H9 (cell line): ENCODE results near the gene ITPR1. TPM values are rescaled to one million over a fixed set of nuclear protein-coding genes. Genes with fewer than 3 reads are reported as not detected.

Experiments used
- DNase-seq: peaks from one replicate; pipeline ENCODE4 v3.0.0-alpha.2; 2017
- H2AFZ ChIP-seq: one replicate; pipeline ENCODE4 v1.6.1; 2013; ENCODE audit warnings: mild to moderate bottlenecking, low read length, control low read depth, moderate library complexity
- H2AK5ac ChIP-seq: 2 replicates; pipeline ENCODE4 v1.6.1; 2013; ENCODE audit warnings: low read length, control low read depth, mixed read lengths; ENCODE audit not compliant: insufficient read length
- H2BK120ac ChIP-seq: one replicate; pipeline ENCODE4 v1.6.1; 2013; ENCODE audit warnings: low read depth, mild to moderate bottlenecking, low read length, control low read depth, inconsistent platforms; ENCODE audit not compliant: poor library complexity, severe bottlenecking
- H2BK12ac ChIP-seq: 2 replicates; pipeline ENCODE4 v1.6.1; 2013; ENCODE audit warnings: low read length, control low read depth, mixed read lengths, low read depth; ENCODE audit not compliant: insufficient read length
- H2BK15ac ChIP-seq: 2 replicates; pipeline ENCODE4 v1.6.1; 2013; ENCODE audit warnings: low read depth, low read length, control low read depth
- H2BK20ac ChIP-seq: one replicate; pipeline ENCODE4 v1.6.1; 2013; ENCODE audit warnings: low read depth, mild to moderate bottlenecking, low read length, control low read depth, inconsistent platforms; ENCODE audit not compliant: poor library complexity, severe bottlenecking
- H2BK5ac ChIP-seq: 2 replicates; pipeline ENCODE4 v1.6.1; 2013; ENCODE audit warnings: low read length, control low read depth, mixed read lengths; ENCODE audit not compliant: insufficient read length
- H3K14ac ChIP-seq: 2 replicates; pipeline ENCODE4 v1.6.1; 2013; ENCODE audit warnings: low read length, control low read depth; ENCODE audit not compliant: insufficient read depth
- H3K18ac ChIP-seq: 2 replicates; pipeline ENCODE4 v1.6.1; 2013; ENCODE audit warnings: low read depth, mild to moderate bottlenecking, mixed read lengths, low read length, control low read depth; ENCODE audit not compliant: insufficient read length
- H3K23ac ChIP-seq: 2 replicates; pipeline ENCODE4 v1.6.1; 2013; ENCODE audit warnings: low read length, control low read depth, mixed read lengths, low read depth; ENCODE audit not compliant: insufficient read length
- H3K23me2 ChIP-seq: 2 replicates; pipeline ENCODE4 v1.6.1; 2013; ENCODE audit warnings: low read depth, mild to moderate bottlenecking, mixed read lengths, low read length, control low read depth; ENCODE audit not compliant: insufficient read length, poor library complexity, severe bottlenecking
- H3K27ac ChIP-seq: 2 replicates; pipeline ENCODE4 v1.5.1; 2013; ENCODE audit warnings: low read length, control low read depth, mixed read lengths, low read depth; ENCODE audit not compliant: insufficient read length
- H3K27me3 ChIP-seq: 2 replicates; pipeline ENCODE4 v1.6.1; 2013; ENCODE audit warnings: low read length, control low read depth, inconsistent platforms; ENCODE audit not compliant: insufficient read depth
- H3K4ac ChIP-seq: 2 replicates; pipeline ENCODE4 v1.6.1; 2013; ENCODE audit warnings: low read depth, mild to moderate bottlenecking, control low read depth, inconsistent platforms, low read length, moderate library complexity
- H3K4me1 ChIP-seq: 2 replicates; pipeline ENCODE4 v1.6.1; 2013; ENCODE audit warnings: low read length, control low read depth, inconsistent platforms; ENCODE audit not compliant: insufficient read depth
- H3K4me2 ChIP-seq: 2 replicates; pipeline ENCODE4 v1.6.1; 2013; ENCODE audit warnings: low read length, control low read depth, mixed read lengths; ENCODE audit not compliant: insufficient read length, insufficient read depth
- H3K56ac ChIP-seq: 2 replicates; pipeline ENCODE4 v1.6.1; 2013; ENCODE audit warnings: low read depth, mild to moderate bottlenecking, mixed read lengths, low read length, control low read depth; ENCODE audit not compliant: insufficient read length
- H3K79me1 ChIP-seq: 2 replicates; pipeline ENCODE4 v1.6.1; 2013; ENCODE audit warnings: low read depth, mild to moderate bottlenecking, moderate library complexity, low read length, control low read depth, inconsistent platforms; ENCODE audit not compliant: insufficient read depth, poor library complexity, severe bottlenecking
- H3K79me2 ChIP-seq: 2 replicates; pipeline ENCODE4 v1.6.1; 2013; ENCODE audit warnings: low read length, control low read depth, inconsistent platforms; ENCODE audit not compliant: insufficient read depth
- H3K9ac ChIP-seq: 2 replicates; pipeline ENCODE4 v1.6.1; 2013; ENCODE audit warnings: low read length, control low read depth, mixed read lengths; ENCODE audit not compliant: insufficient read length; ENCODE audit errors: extremely low read depth
- H3K9me3 ChIP-seq: one replicate; pipeline ENCODE4 v1.6.1; 2013; ENCODE audit warnings: low read depth, low read length, inconsistent platforms; ENCODE audit not compliant: control insufficient read depth
- H3T11ph ChIP-seq: one replicate; pipeline ENCODE4 v1.6.1; 2013; ENCODE audit warnings: mild to moderate bottlenecking, low read length, control low read depth, inconsistent platforms
- H4K20me1 ChIP-seq: one replicate; pipeline ENCODE4 v1.6.1; 2013; ENCODE audit not compliant: control insufficient read depth, insufficient read length, insufficient read depth
- H4K5ac ChIP-seq: 2 replicates; pipeline ENCODE4 v1.6.1; 2013; ENCODE audit warnings: low read depth, mild to moderate bottlenecking, mixed read lengths, low read length, control low read depth; ENCODE audit not compliant: insufficient read length
- H4K8ac ChIP-seq: replicated peaks from 2 replicates; pipeline ENCODE4 v1.6.1; 2013; ENCODE audit warnings: low read length, control low read depth, mixed read lengths, low read depth; ENCODE audit not compliant: insufficient read length
- H4K91ac ChIP-seq: 2 replicates; pipeline ENCODE4 v1.6.1; 2013; ENCODE audit warnings: low read depth, mild to moderate bottlenecking, moderate library complexity, mixed read lengths, low read length, control low read depth; ENCODE audit not compliant: insufficient read length
- H3K27ac Mint-ChIP-seq, 3 experiments: 2 replicates in 2 of 3; 3 replicates in 1 of 3; pipeline ENCODE4 v1.8.0; 2020 to 2021; ENCODE audit warnings: mixed read lengths in 3 of 3, mild to moderate bottlenecking in 1 of 3, moderate library complexity in 1 of 3
- H3K27me3 Mint-ChIP-seq: 2 replicates; pipeline ENCODE4 v1.8.0; 2021; ENCODE audit warnings: low read depth, mild to moderate bottlenecking, moderate library complexity, mixed read lengths
- H3K36me3 Mint-ChIP-seq, 3 experiments: 2 replicates in 2 of 3; 3 replicates in 1 of 3; pipeline ENCODE4 v1.8.0; 2020 to 2021; ENCODE audit warnings: low read depth in 3 of 3, mixed read lengths in 3 of 3; ENCODE audit not compliant: insufficient read depth in 1 of 3
- H3K4me1 Mint-ChIP-seq, 2 experiments: 2 replicates each; pipeline ENCODE4 v1.8.0; 2020; ENCODE audit warnings: mixed read lengths in 2 of 2
- H3K4me3 Mint-ChIP-seq, 2 experiments: 2 replicates in 1 of 2; 3 replicates in 1 of 2; pipeline ENCODE4 v1.8.0; 2020 to 2021; ENCODE audit warnings: mild to moderate bottlenecking in 2 of 2, mixed read lengths in 2 of 2, moderate library complexity in 1 of 2
- H3K9me3 Mint-ChIP-seq, 2 experiments: 2 replicates in 1 of 2; 3 replicates in 1 of 2; pipeline ENCODE4 v1.8.0; 2020; ENCODE audit warnings: mild to moderate bottlenecking in 2 of 2, mixed read lengths in 2 of 2, moderate library complexity in 1 of 2
- CTCF ChIP-seq: fragments of 200-600 bp; sonication (generic); conservative IDR thresholded peaks from 3 replicates; pipeline ENCODE4 v1.8.0; 2021; ENCODE audit warnings: antibody characterized with exemption, mild to moderate bottlenecking
- WGBS: extraction: QIAGEN DNeasy Blood & Tissue Kit; methylation state at CpG from one replicate; pipeline ENCODE4 v1.1.7; 2013; ENCODE audit warnings: missing lambda C conversion rate, low lambda C conversion rate, mixed read lengths; ENCODE audit not compliant: insufficient read length; ENCODE audit errors: extremely low coverage; 5-methylcytosine and 5-hydroxymethylcytosine counted together
- total RNA-seq: library from RNA; stranded (reverse); gene quantifications from 2 replicates; pipeline ENCODE4 v1.2.1, GENCODE V29; 2021

The ITPR1 gene
- total RNA-seq, 1 experiment from 2014 or later = 4.2 TPM

GRCh38 chr3:4695846-4696245, 202.7 kb downstream of the ITPR1 start:
- no peak overlapping the region for H3K4me3 Mint-ChIP-seq
- no peak for DNase-seq
- H2AFZ ChIP-seq = no peak overlapping the region
- no peak overlapping the region for H3K18ac ChIP-seq
- no peaks in the 10 kb centered on the region for H4K20me1 ChIP-seq
- H2BK120ac ChIP-seq = no peak overlapping the region
- H3K4ac ChIP-seq = no peak overlapping the region
- H2AK5ac ChIP-seq = no peak overlapping the region
- H2BK15ac ChIP-seq = no peak overlapping the region
- no peak overlapping the region for H2BK5ac ChIP-seq
- TF ChIP-seq CTCF = no peak
- no CpG with 5 or more reads among the region's 2 CpGs for WGBS
- H3K9me3 Mint-ChIP-seq = no peaks in the 10 kb centered on the region
- H3K23ac ChIP-seq = no peak overlapping the region
- H4K5ac ChIP-seq = no peak overlapping the region
- no peak overlapping the region for H3K14ac ChIP-seq
- H3K79me2 ChIP-seq = no peaks in the 10 kb centered on the region
- peaks cover 0 to 5% (median 0%) of the 10 kb centered on the region in 3 experiments; a peak in 2 of 7 replicates for H3K36me3 Mint-ChIP-seq
- no peaks in the 10 kb centered on the region for H3K9me3 ChIP-seq
- H3K27ac ChIP-seq = no peak overlapping the region
- H3K56ac ChIP-seq = no peak overlapping the region
- no peak overlapping the region for H2BK20ac ChIP-seq
- no peaks in the 10 kb centered on the region for H3K27me3 ChIP-seq
- H3K79me1 ChIP-seq = no peaks in the 10 kb centered on the region
- peaks cover 15% of the 10 kb centered on the region in 2 experiments for H3K4me1 Mint-ChIP-seq
- H3K27me3 Mint-ChIP-seq = no peaks in the 10 kb centered on the region; the same call in 1 of the 2 replicates
- no peak overlapping the region for H3K27ac Mint-ChIP-seq
- no peak overlapping the region for H3K9ac ChIP-seq
- no peak overlapping the region for H3K4me2 ChIP-seq
- no peak overlapping the region for H4K8ac ChIP-seq
- H3T11ph ChIP-seq = no peak overlapping the region
- no peaks in the 10 kb centered on the region; the same call in 1 of the 2 replicates for H3K4me1 ChIP-seq
- H3K23me2 ChIP-seq = no peaks in the 10 kb centered on the region
- no peak overlapping the region for H2BK12ac ChIP-seq
- H4K91ac ChIP-seq = no peak overlapping the region
